ENCODE measurements around the gene C16orf92.
"Not testable (repeated sequence)": the region's sequence is repeated elsewhere in the genome, so short reads cannot be mapped to it uniquely, and the experiment has no call there.

The C16orf92 gene

GRCh38 chr16:30040690-30041089 lies 17.7 kb downstream of the C16orf92 start:
- in situ Hi-C loops (cut with HindIII; ENCODE audit: low pct_ligation_motif_present, low pct_unique_long_range_greater_than_20kb, low sequenced_read_pairs); DNase-seq: not testable (repeated sequence)

- in situ Hi-C loops (cut with HindIII; ENCODE audit: low pct_ligation_motif_present, low pct_unique_long_range_greater_than_20kb, low sequenced_read_pairs) = no loop called here
- peak; percentile 51 for DNase-seq
Measured at GRCh38 chr16:30041841-30042240, 18.8 kb downstream of the C16orf92 start.

- in situ Hi-C loops (cut with HindIII; ENCODE audit: low pct_ligation_motif_present, low pct_unique_long_range_greater_than_20kb, low sequenced_read_pairs) = no loop called here
- no peak for DNase-seq
Measured at GRCh38 chr16:30046178-30046577, 23.2 kb downstream of the C16orf92 start.

- no peak for DNase-seq
- in situ Hi-C loops (cut with HindIII; ENCODE audit: low pct_ligation_motif_present, low pct_unique_long_range_greater_than_20kb, low sequenced_read_pairs) = no loop called here
Measured at GRCh38 chr16:30046588-30046987, 23.6 kb downstream of the C16orf92 start.

GRCh38 chr16:30049871-30050270 lies 26.9 kb downstream of the C16orf92 start:
- DNase-seq = no peak
- in situ Hi-C loops (cut with HindIII; ENCODE audit: low pct_ligation_motif_present, low pct_unique_long_range_greater_than_20kb, low sequenced_read_pairs) = no loop called here

- no peak for DNase-seq
- in situ Hi-C loops (cut with HindIII; ENCODE audit: low pct_ligation_motif_present, low pct_unique_long_range_greater_than_20kb, low sequenced_read_pairs) = no loop called here
Measured at GRCh38 chr16:30051518-30051917, 28.5 kb downstream of the C16orf92 start.

- in situ Hi-C loops (cut with HindIII; ENCODE audit: low pct_ligation_motif_present, low pct_unique_long_range_greater_than_20kb, low sequenced_read_pairs) = no loop called here
- peak; percentile 94 for DNase-seq
Measured at GRCh38 chr16:30052671-30053372, 29.8 kb downstream of the C16orf92 start.

GRCh38 chr16:30053376-30054015 lies 30.5 kb downstream of the C16orf92 start:
- in situ Hi-C loops (cut with HindIII; ENCODE audit: low pct_ligation_motif_present, low pct_unique_long_range_greater_than_20kb, low sequenced_read_pairs) = no loop called here

GRCh38 chr16:30054451-30054850 lies 31.5 kb downstream of the C16orf92 start:
- no peak for DNase-seq
- in situ Hi-C loops (cut with HindIII; ENCODE audit: low pct_ligation_motif_present, low pct_unique_long_range_greater_than_20kb, low sequenced_read_pairs) = no loop called here

More at GRCh38 chr16:30053376-30054015, 30.5 kb downstream of the C16orf92 start:
- peak; percentile 59 for DNase-seq

GRCh38 chr16:30054959-30055553 lies 32.1 kb downstream of the C16orf92 start:
- peak; percentile 33 for DNase-seq
- in situ Hi-C loops (cut with HindIII; ENCODE audit: low pct_ligation_motif_present, low pct_unique_long_range_greater_than_20kb, low sequenced_read_pairs) = no loop called here

- DNase-seq = no peak
- in situ Hi-C loops (cut with HindIII; ENCODE audit: low pct_ligation_motif_present, low pct_unique_long_range_greater_than_20kb, low sequenced_read_pairs) = no loop called here
Measured at GRCh38 chr16:30060346-30060745, 37.3 kb downstream of the C16orf92 start.

- in situ Hi-C loops (cut with HindIII; ENCODE audit: low pct_ligation_motif_present, low pct_unique_long_range_greater_than_20kb, low sequenced_read_pairs) = no loop called here
- DNase-seq = no peak
Measured at GRCh38 chr16:30060836-30061554, 38.0 kb downstream of the C16orf92 start.

- DNase-seq = no peak
- in situ Hi-C loops (cut with HindIII; ENCODE audit: low pct_ligation_motif_present, low pct_unique_long_range_greater_than_20kb, low sequenced_read_pairs) = no loop called here
Measured at GRCh38 chr16:30063278-30063892, 40.4 kb downstream of the C16orf92 start.

GRCh38 chr16:30063893-30064728 lies 41.1 kb downstream of the C16orf92 start:
- in situ Hi-C loops (cut with HindIII; ENCODE audit: low pct_ligation_motif_present, low pct_unique_long_range_greater_than_20kb, low sequenced_read_pairs) = no loop called here
- peak; percentile 80 for DNase-seq

GRCh38 chr16:30064729-30065101 lies 41.7 kb downstream of the C16orf92 start:
- in situ Hi-C loops (cut with HindIII; ENCODE audit: low pct_ligation_motif_present, low pct_unique_long_range_greater_than_20kb, low sequenced_read_pairs) = no loop called here
- no peak for DNase-seq

GRCh38 chr16:30065102-30065942 lies 42.3 kb downstream of the C16orf92 start, which contains the start of gene ALDOA:
Gene ALDOA (plus strand): TSS chr16:30065760. CDS start chr16:30066898, 1,138 bp downstream.
- peak; percentile 99 for DNase-seq
- in situ Hi-C loops (cut with HindIII; ENCODE audit: low pct_ligation_motif_present, low pct_unique_long_range_greater_than_20kb, low sequenced_read_pairs) = no loop called here
